Spleen (tissue), 7 donors: ENCODE results near the gene MYOM3.

Experiments
- POLR2A ChIP-seq, 3 donors: fragments of 450-650 bp; IDR thresholded peaks; one replicate each; pipeline ENCODE4 v1.5.1; 2017; ENCODE audit warnings: antibody characterized with exemption in 3 of 3, mild to moderate bottlenecking in 1 of 3
- POLR2AphosphoS5 ChIP-seq, 3 donors: sonication (generic); formaldehyde crosslinking; IDR thresholded peaks; one replicate each; pipeline ENCODE4 v1.5.1; 2017; ENCODE audit warnings: antibody characterized with exemption in 3 of 3
- TF ChIP-seq, protein P1 (sequence below), 11 experiments: fragments of 200-600 bp in 7 of 11; fragments of 450-650 bp in 4 of 11; sonication (generic) in 4 of 11; IDR thresholded peaks in 8 of 11; conservative IDR thresholded peaks in 3 of 11; 1 replicate in 7 of 11; 2 replicates in 4 of 11; pipeline versions ENCODE4 v1.4.0 to v1.8.0; 2016 to 2021; ENCODE audit warnings: antibody characterized with exemption in 11 of 11, inconsistent platforms in 4 of 11, mild to moderate bottlenecking in 1 of 11
- donor health status: DM: no; HTN: no; CAD: no; lungs with moderate emphysema.
- donor health status: DM: no; HTN: no; CAD: no.
- donor health status: DM: no; HTN: no; CAD: no.

DNA sequence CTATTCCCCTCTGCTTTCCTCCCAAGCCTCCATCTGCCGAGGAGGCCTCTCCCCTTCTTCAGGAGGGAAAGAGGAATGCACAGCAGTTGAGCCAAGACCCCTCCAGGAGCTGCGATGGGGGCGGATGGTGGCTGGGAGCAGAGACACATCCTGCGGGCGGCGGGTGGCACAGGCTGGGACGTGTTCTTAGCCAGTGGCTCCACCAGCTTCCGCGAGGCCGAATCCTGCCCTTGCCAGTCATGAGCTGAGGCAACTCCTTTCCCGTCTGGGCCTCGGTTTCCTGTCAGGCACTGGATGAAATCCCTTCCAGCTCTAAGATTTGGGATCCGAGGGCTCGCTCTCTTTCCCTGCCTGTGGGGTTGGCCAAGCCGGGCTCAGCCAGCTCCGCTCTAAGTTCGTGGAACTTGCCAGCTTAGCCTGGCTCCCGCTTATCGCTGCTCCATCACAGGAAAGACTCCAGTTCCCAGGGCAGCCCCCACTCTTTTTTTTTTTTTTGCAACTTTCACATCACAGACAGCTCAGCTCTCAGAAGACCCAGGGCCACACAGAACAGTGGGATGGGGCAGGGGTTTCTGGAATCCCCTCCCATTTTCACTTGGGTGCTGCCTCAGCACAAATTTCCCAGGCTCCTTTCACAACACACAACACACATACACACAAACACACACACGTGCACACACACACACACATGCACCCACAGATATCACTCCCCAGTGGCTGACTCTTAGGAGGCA, 506 bp downstream of the MYOM3 start:
- TF ChIP-seq, protein P1, sequence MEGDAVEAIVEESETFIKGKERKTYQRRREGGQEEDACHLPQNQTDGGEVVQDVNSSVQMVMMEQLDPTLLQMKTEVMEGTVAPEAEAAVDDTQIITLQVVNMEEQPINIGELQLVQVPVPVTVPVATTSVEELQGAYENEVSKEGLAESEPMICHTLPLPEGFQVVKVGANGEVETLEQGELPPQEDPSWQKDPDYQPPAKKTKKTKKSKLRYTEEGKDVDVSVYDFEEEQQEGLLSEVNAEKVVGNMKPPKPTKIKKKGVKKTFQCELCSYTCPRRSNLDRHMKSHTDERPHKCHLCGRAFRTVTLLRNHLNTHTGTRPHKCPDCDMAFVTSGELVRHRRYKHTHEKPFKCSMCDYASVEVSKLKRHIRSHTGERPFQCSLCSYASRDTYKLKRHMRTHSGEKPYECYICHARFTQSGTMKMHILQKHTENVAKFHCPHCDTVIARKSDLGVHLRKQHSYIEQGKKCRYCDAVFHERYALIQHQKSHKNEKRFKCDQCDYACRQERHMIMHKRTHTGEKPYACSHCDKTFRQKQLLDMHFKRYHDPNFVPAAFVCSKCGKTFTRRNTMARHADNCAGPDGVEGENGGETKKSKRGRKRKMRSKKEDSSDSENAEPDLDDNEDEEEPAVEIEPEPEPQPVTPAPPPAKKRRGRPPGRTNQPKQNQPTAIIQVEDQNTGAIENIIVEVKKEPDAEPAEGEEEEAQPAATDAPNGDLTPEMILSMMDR (IDR thresholded peaks at IDR 0.05 in 8 of 11, conservative IDR thresholded peaks at IDR 0.05 in 3 of 11), result no peak
- TF ChIP-seq POLR2A (IDR thresholded peaks at IDR 0.05) (no peak), POLR2AphosphoS5 (IDR thresholded peaks at IDR 0.05) (no peak)
